ENCODE data around the gene MSANTD2.

DNA sequence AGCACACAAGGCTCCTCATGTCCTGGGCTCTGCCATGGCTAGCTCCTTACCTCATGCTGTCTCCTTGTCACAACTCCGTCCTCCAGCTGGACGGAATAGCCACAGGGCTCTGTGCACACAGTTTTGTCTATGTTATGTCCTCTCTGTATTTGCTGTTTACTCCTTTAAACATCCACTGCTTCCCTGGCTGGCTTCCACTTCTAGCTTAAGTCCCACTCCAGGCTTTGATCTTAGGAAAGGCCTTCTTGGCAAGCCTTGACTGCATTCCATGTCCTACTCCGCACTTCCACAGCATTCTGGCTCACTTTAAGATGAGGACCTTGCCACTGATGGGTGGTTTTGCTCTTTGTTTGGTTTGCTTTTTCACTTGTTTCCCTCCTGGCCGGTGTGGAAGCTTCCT is 42.1 kb upstream of the MSANTD2 start:
- TF ChIP-seq, protein P1, sequence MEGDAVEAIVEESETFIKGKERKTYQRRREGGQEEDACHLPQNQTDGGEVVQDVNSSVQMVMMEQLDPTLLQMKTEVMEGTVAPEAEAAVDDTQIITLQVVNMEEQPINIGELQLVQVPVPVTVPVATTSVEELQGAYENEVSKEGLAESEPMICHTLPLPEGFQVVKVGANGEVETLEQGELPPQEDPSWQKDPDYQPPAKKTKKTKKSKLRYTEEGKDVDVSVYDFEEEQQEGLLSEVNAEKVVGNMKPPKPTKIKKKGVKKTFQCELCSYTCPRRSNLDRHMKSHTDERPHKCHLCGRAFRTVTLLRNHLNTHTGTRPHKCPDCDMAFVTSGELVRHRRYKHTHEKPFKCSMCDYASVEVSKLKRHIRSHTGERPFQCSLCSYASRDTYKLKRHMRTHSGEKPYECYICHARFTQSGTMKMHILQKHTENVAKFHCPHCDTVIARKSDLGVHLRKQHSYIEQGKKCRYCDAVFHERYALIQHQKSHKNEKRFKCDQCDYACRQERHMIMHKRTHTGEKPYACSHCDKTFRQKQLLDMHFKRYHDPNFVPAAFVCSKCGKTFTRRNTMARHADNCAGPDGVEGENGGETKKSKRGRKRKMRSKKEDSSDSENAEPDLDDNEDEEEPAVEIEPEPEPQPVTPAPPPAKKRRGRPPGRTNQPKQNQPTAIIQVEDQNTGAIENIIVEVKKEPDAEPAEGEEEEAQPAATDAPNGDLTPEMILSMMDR (IDR thresholded peaks at IDR 0.05), result no peak
- TF ChIP-seq POLR2A (IDR thresholded peaks at IDR 0.05) (no peak), POLR2AphosphoS5 (IDR thresholded peaks at IDR 0.05; ENCODE audit: insufficient read depth in 1 of 2, low read depth in 1 of 2) (no peak)
